GM19455 (cell line): ENCODE results near the gene COX8C.

Experiments used
- ATAC-seq: cut with Tn5 transposase; IDR thresholded peaks from one replicate; pipeline ENCODE4 v1.9.1; 2021; ENCODE audit not compliant: unreplicated experiment

Gene COX8C, protein sequence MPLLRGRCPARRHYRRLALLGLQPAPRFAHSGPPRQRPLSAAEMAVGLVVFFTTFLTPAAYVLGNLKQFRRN

DNA sequence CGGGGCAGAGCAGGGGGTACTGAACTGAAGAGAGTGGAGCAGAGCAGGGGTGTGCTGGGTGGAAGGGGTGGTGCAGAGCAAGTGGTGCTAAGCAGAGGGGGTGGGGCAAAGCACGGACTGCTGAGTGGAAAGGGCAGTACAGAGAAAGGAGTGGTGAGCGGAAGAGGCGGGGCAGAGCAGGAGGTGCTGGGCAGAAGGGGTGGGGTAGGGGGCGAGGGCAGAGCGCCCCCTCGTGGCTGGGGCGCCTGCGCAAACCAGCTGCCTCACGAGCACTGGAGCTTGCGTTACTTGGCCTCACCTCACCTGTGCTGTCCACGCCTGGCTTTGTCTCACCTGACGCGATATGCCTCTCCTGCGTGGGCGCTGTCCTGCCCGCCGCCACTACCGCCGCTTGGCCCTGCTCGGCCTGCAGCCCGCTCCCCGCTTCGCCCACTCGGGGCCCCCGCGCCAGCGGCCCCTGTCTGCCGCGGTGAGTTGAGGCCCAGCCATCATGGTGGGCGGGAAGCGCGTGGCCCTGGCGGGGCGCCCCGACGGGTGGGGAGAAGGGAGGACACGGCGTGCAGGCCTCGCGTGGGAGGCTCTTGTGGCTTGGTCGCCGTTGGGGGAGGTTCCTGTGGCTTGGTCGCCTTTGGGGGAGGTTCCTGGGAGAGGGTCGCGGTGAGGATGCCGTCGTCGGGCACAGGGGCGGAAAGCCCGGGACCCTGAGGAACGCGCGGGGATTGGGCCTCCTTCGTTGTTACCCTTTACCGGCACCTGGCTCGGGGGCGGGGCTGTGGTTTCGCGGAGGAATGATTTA lies at the start of gene COX8C:
Gene COX8C (plus strand): TSS at position 257 of the 796 bp plus-strand sequence. CDS start 87 bp downstream, at position 344.
- no peak for ATAC-seq

DNA sequence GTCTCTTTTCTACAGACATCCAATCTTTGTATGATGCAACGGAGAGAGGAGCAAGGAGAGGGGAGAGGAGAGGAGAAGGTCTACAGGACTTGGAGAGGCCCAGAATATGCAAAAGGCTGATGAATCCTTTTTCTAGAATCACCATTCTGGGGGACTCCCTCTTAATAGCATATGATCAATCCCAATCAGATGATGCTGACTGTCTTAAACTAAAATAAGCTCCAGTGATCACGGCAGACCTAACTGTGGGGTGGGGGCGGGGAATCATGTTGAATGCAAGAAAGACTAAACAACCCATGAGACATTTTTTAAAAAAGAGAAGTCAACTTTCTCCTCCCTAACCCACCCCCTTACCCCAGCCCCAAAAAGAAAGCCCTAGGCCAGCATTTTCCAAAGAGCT lies 47.6 kb upstream of the COX8C start:
- no peak for ATAC-seq

DNA sequence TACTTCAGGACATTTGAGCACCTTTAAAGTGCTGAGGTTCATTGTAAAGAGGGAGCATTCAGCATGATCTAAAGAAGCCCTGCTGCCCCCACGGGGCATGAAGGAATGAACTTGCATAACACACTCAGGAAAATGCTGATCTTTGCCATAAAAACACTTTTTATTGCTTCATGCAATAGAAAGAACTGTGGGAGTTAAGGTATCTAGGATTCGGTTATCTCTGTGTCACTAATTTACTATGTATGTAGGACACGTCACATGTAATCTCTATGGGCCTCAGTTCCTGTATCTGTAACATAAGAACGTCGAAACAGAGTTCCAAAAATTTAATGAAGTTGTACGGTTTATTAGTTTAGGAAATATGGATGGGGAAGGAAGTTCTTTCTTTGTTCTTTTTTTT lies 47.1 kb upstream of the COX8C start:
- ATAC-seq = no peak

DNA sequence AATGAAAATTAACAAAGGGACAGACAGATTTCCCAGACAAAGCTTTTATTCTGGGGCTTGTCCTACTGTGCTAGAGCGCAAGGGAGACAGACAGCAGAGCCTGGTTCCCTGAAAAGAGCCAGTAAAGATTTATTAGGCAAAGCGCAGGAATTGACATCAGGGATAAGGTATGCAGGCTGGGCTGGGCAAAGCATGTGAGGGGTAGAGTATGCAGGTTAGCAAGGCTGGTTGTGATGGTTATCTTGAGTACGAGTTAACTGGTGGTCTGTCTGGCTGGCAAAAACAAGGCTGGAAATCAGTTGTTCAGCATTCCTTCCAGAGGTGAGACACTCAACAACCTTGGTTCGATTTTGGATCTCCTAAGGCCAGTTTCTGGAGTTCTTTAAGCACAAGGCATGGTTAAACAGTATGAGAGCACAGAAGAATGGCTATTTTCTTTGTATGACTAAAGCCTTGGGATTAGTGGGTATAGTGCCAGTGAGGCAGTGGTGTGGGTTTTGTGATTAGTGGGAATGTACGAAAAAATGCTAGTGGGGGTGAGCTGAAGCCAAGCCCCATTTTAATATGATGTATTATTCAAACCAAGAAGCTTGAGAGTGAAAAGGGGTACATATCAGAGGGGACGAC lies 45.0 kb upstream of the COX8C start:
- ATAC-seq = no peak

DNA sequence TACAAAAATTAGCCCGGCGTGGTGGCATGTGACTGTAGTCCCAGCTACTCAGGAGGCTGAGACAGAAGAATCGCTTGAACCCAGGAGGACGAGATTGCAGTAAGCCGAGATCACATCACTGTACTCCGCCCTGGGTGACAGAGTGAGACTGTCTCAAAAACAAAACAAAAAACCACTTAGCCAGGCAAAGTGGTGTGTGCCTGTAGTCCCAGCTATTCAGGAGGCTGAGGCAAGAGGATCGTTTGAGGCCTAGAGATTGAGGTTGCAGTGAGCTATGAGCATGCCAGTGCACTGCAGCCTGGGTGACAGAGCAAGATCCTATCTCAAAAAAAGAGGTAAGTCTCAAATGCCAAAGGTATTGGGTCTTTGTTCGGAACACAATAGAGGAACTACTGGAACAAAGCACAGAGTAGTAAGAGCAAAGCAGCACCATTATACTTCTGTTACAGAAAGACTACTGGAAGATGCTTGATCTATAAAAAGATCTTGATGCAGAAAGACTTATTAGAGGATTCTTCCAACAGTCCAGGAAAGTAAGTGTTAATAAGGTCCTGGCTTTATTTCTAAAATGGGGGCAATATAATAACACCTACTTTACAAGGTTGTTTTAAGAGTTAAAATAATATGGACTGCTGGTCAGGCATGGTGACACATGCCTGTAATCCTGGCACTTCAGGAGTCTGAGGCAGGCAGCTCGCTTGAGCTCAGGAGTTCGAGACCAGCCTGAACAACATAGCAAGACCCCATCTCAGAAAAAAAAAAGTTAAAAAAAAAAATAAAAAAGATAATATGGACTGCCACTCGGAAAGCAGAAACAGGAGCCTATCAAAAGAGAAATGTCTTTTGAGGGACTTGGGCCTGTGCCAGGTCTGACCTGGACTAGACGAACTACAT lies 44.0 kb upstream of the COX8C start:
- ATAC-seq = no peak

DNA sequence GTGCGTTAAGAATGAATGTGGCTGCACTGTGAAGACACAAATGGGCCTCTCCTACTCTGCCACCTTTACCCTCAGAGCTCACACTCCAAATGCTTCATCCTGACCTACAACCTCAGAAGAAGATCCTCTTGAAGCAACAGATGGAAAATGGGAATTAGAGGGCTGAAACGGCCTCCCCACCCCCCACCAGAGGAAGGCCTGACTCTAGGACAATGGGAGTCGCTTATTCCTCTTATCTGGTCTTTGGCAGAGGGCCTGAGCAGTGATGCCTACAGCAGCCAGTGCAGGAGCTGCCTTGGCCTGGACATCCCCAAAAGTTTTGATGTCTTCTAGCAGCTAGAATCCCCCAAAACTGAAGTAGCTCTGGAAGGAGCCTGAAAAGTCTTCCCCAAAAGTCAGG lies 43.3 kb upstream of the COX8C start:
- ATAC-seq = no peak

DNA sequence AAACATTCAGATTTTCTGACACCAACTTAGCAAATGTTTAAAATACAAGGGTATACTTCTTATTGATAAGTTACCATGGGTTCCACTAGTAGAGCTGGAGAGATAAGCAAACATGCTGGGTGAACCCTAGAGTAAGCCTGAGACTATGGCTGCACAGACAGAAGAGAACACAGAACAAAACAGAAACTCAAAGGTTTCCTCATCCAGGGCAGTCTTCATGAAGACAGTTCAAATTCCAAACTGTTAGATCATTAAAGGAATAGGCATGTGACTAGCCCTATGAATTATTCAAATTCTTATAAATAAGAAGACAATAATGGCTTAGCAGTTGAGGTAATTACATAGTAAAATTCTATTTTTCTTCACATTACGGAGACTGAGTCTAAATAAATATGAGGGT lies 42.2 kb upstream of the COX8C start:
- no peak for ATAC-seq

DNA sequence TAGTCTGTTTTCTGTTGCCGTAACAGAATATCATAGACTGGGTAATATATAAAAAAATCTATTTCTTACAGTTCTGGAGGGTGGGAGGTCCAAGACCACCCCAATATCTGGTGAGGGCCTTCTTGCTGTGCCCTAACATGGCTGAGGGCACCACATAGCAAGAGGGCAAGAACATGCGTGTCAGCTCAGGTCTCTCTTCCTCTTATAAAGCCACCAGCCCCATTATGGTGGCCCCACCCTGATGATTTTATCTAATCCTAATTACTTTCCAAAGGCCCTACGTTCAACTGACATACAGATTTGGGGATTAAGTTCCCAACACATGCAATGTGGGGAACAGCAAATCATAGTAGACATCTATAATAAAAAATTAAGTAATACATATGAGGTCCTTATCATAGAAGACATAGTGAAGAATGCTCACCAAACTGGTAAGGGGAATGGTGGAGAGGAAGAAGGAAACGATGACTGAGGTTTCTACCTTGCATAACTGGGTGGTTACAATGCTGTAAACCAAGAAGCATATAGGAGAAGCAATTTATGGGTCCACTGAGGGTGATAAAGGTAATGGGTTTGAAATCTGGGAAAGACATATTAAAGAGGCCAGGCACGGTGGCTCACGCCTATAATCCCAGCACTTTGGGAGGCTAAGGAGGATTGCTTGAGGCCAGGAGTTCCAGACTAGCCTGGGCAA lies 41.1 kb upstream of the COX8C start:
- ATAC-seq = no peak

DNA sequence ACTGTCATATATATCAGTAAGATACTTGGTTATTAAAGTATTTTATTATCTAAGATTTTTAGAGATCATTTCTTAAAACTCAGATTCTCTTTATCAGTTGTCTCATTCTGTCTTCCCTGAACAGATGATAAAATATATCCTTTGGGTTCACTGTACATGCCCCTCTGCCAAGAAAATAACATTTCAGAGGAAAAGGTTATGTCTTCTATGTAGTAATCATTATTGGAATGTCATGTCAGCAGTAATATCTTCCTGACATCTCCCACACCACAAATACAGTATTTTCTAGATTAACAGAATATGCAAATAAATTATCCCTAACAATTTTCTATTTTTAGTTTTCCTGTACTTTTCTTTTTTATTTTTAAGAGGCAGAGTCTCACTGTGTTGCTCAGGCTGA lies 40.2 kb upstream of the COX8C start:
- no peak for ATAC-seq

DNA sequence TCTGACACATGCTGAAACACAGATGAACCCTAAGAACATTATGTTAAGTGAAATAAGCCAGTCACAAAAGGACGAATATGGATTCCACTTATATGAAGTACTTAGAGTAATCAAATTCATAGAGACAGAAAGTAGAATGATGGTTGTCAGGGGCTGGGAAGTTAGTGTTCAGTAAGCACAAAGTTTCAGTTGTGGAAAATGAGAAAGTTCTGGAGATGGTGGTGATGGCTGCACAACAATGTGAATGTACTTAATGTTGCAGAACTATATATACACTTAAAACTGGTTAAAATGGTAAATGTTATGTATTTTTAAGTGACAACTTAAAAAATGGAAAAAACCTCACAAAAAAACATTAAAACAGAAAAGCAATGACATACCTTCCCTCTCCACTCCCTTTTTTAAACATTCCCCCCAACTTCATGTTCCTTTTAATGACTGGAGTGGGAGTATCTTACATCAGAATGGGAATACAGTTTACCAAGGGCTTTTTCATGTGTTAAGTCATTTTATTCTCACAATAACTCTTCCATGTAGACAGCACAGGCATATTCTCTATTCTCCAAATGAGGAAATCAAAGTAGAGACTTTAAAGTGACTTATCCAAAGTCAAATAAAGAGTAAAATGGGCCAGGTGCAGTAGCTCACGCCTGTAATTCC lies 38.2 kb upstream of the COX8C start:
- no peak for ATAC-seq

DNA sequence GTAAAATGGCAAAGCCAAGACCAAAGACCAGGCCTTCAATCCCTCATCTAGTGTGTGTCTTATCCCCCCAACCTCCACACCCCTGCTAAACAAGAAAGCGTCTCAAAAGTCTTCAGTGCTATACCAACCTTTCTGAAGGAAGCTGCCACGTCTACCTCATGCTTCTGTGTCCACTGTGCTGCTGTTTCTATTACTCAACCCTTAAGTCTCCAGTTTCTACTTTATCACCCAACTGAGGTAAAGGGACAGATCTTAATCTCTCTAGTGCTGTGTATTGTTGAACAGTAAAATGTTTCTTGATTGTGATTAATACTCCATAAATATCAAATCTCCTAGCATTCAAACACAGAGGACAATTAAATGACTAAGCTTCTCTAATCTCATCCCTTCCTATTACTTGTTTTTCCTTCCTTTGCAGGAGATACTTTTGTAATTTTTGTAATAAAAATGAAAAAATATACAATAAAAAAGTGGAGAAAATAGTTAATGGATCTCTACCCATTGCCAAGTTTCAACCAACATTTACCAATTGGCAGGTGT lies 37.5 kb upstream of the COX8C start:
- no peak for ATAC-seq

DNA sequence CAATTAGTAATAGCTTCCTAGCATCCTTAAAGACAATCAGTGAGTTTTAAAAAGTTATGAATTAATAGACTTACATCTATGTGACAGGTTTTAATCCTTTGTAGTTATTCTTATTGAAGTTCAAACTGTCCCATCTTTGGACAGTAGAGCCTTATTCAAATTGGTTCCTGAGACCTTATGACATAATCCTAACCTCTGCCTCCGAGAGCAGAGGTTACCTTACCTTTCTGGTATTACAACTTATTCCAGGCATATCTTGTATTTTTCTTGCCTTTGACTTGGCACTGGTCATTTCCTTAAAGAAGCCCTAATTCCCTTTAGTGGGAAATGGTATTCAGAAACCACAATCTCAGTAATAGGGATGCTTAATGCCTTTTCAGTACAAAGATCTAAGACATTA lies 35.9 kb upstream of the COX8C start:
- ATAC-seq = no peak

DNA sequence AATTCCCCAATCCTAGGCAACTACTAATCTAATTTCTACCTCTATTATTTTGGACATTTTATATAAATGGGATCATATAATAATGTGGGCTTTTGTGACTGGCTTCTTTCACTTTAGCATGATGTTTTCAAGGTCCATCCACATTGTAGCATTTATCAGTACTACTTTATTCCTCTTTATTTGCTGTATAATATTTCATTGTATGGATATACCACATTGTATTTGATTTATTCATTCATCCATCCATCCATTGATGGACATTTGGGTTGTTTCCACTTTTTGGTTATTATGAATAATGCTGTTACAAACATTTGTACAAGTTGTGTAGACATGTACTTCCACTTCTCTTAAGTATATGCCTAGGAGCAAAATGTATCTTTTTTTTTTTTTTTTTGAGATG lies 31.4 kb upstream of the COX8C start:
- no peak for ATAC-seq

DNA sequence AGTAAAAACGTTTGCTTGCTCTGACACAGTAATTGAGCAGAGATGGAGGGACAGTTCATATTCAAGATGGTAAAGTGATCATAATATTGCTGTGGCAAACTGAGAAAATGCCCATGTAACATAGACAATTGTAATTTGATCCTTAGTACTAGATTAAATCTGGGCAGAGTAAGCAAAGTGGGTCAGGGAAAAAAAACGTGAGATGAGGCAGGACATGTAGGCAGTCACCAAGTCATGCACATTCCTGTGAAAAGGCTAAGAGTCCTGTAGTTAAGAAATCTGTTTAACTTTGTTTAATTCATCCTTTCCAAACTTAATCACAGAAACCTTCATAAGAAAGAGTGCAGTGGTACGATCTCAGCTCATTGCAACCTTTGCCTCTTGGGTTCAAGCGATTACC lies 30.3 kb upstream of the COX8C start:
- ATAC-seq = no peak

DNA sequence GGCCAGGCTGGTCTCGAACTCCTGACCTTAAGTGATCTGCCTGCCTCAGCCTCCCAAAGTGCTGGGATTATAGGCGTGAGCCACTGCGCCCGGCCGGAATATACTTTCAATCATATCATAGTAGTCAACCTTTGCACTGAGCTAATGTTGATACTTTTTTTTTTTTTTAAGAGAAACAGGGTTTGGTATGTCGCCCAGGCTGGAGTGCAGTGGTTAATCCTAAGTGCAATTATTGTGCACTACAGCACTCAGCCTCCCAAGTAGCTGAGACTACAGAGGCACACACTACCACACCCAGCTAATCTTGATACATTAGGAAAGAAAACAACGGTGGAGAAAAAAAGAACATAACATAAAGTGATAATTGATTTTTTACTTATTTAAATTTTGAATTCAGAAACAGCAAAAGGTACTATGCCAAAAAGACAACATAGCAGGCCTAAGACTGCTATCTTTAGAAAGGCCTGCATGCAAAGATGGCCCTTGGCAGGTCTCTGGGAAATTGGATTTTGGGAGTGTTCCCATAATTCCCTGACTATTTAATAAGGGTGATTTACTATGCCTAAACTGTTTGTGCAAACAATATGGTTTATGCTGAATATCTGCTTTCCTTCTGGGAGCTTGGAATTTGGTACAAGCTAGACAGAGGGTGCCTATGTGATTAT lies 29.6 kb upstream of the COX8C start:
- ATAC-seq = no peak

DNA sequence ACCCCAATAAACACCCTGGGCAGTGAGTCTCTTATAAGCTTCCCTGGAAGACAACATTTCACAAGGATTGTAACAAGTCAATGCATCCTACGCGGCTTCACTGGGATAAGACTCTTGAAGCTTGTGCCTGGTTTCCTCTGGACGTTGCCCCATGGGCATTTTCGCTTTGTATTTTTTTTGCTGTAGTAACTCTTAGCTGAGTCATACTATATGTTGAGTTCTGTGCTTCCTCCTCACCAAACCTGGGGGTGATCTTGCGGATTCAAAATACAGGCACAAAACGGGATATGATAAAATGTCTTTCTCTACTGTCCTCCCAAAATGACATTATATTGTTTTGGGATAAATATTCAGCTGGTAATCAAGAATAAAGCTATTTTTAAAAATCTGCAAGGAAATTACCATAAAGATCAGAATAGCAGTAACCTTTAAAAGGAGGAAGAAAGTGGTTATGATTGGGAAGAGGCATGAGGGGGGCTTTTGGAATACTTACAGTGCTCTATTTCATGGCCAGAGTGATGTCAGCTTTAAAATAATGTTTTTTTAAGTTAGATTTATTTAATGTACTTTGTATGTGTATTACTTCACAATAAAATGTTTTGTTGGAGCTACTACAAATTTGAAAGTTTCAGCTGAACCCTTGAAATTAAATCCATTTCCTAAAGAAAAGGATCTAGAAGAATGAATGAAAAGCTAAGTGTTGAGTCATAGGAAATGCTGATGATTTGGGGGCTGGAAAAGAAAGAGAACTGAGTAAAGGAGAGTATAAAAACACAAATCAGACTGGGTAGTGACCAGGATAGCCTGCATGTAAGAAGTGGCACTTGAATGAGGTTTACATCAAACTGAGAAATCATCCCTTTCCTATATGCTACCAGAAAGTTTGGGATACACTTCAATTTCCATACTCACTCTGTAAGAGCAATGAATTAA lies 28.8 kb upstream of the COX8C start:
- no peak for ATAC-seq

DNA sequence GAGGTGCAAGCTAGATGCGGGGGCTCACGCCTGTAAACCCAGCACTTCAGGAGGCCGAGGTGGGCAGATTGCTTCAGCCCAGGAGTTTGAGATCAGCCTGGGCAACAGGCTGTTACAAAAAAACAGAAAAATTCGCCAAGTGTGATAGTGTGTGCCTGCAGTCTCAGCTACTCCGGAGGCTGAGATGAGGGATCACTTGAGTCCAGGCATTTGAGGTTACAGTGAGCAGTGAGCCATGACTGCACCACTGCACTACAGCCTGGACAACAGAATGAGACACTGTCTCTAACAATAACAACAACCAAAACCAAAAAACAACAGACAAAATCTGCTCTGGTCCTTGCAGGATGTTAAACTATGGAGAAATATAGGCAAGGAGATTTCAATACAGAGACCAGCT lies 28.1 kb upstream of the COX8C start:
- no peak for ATAC-seq

DNA sequence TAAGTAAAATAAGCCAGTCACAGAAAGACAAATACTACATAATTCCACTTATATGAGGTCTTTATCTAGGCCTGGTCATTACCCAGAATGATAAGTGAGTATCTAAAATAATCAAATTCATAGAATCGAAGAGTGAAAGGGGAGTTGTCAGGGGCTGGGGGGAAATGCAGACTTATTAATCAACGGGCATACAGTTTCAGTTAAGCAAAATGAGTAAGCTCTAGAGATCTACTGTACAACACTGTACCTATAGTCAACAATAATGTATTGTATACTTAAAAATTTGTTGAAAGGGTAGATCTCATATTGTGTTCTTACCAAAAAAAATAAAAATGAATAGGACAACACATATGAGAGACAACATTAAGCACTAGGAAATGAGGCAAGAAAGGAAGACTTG lies 27.5 kb upstream of the COX8C start:
- no peak for ATAC-seq

DNA sequence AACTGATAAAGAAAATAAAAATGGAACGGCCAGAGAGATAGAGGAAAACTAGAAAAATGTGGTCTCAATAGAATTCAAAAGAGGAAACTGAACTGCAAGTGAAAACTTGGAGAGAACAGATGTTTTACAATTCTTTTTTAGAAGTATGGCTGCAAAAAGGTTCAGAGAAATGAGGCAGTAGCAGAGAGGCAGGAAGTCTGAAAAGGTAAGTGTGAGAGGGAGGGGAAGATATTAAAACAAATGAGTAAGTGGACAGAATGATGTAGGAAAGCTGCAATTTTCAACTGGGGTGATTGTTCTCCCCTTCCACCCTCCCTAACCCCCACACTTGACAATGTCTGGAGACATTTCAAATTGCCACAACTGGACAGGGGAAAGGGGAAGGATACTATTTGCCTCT lies 27.0 kb upstream of the COX8C start:
- ATAC-seq = no peak
